K562 (cell line): Measurements from ENCODE around the gene WBP1. TPM values are rescaled to one million over a fixed set of nuclear protein-coding genes. Genes with fewer than 3 reads are reported as not detected.
A peak's percentile ranks its signal among the peaks of the same experiment; 100 is the strongest.

Experiments
- BACH1 ChIP-seq: fragments of 200-800 bp; sonication (Bioruptor generic); IDR thresholded peaks from 2 replicates; pipeline ENCODE4 v1.6.1; 2016; ENCODE audit warnings: missing genetic modification characterization, missing compliant biosample characterization
- CEBPG ChIP-seq, 3 experiments: fragments of 200-800 bp in 1 of 3; sonication (Bioruptor generic) in 1 of 3; sonication (generic) in 1 of 3; formaldehyde crosslinking in 1 of 3; IDR thresholded peaks in 2 of 3; conservative IDR thresholded peaks in 1 of 3; 2 replicates each; pipeline versions ENCODE4 v1.6.1 to v1.8.0; 2016 to 2022; ENCODE audit warnings: missing compliant biosample characterization in 2 of 3, missing genetic modification characterization in 2 of 3, mild to moderate bottlenecking in 1 of 3, missing genetic modification reagents in 1 of 3
- HMGXB4 ChIP-seq: sonication (generic); formaldehyde crosslinking; IDR thresholded peaks from 2 replicates; pipeline ENCODE4 v1.8.1; 2023; ENCODE audit warnings: mild to moderate bottlenecking, missing genetic modification reagents
- HOXB6 ChIP-seq: fragments of 250-450 bp; sonication (Bioruptor Pico); IDR thresholded peaks from 2 replicates; pipeline ENCODE4 v1.5.1; 2022; ENCODE audit warnings: mild to moderate bottlenecking, borderline replicate concordance
- KLF1 ChIP-seq: fragments of 450-650 bp; IDR thresholded peaks from 2 replicates; pipeline ENCODE4 v1.6.1; 2016; ENCODE audit warnings: missing genetic modification characterization, missing compliant biosample characterization
- PURB ChIP-seq: sonication (generic); formaldehyde crosslinking; IDR thresholded peaks from 2 replicates; pipeline ENCODE4 v1.9.0; 2021; ENCODE audit warnings: low read depth, mild to moderate bottlenecking, missing genetic modification reagents
- XRCC5 ChIP-seq: fragments of 200-400 bp; formaldehyde crosslinking; IDR thresholded peaks from 2 replicates; pipeline ENCODE4 v1.6.1; 2017; ENCODE audit warnings: low read depth, mild to moderate bottlenecking, low read length
- ZNF224 ChIP-seq: sonication (generic); formaldehyde crosslinking; IDR thresholded peaks from 2 replicates; pipeline ENCODE4 v1.8.0; 2022; ENCODE audit warnings: mild to moderate bottlenecking, missing genetic modification reagents
- polyA plus RNA-seq, 8 experiments: library from polyadenylated mRNA; depleted of rRNA in 4 of 8; stranded (reverse) in 5 of 8; unstranded in 3 of 8; fragments of >200 nt; fragmentation: Nextera tagmentation in 2 of 8; fragmentation: Illumina TruSeq in 1 of 8; extraction: Ambion mirVana in 2 of 8; extraction: Trizol in 1 of 8; gene quantifications; 2 replicates each; pipeline versions ENCODE4 v1.2.1 to v1.2.3, GENCODE V29; 2011 to 2014; ENCODE audit warnings: inconsistent platforms in 1 of 8, missing spikeins in 1 of 8
- total RNA-seq, 7 experiments: library from RNA; depleted of rRNA in 6 of 7; stranded (reverse); fragments of >200 nt in 6 of 7; fragmentation: Illumina TruSeq in 2 of 7; extraction: Trizol in 2 of 7; gene quantifications; 2 replicates each; pipeline versions ENCODE4 v1.2.1 to v1.2.3, GENCODE V29; 2011 to 2021; ENCODE audit warnings: low replicate concordance in 1 of 7
- TF ChIP-seq, protein P1 (sequence below): fragments of 150-350 bp; conservative IDR thresholded peaks from 2 replicates; pipeline ENCODE4 v1.6.1; 2014; ENCODE audit warnings: low read length
- TF ChIP-seq, protein P2 (sequence below): fragments of 200-600 bp; sonication (generic); IDR thresholded peaks from one replicate; pipeline ENCODE4 v1.6.1; 2012; ENCODE audit warnings: mild to moderate bottlenecking, low read depth, low read length, inconsistent platforms

WBP1 gene
- total and polyA plus RNA-seq, 9 of the 15 experiments (the other 6 are each of a cell fraction or from before 2014, with no cell fraction given): 1.9 to 27.7 (median 14.2) TPM

- TF ChIP-seq XRCC5 (no peak), HMGXB4 (CRISPR knock-in tag) (peak; percentile 51; the same call in 1 of the 2 replicates), PURB (no peak), CEBPG (CRISPR knock-in tag; IDR thresholded peaks at IDR 0.05) (no peak), CEBPG (tag; conservative IDR thresholded peaks at IDR 0.05 in 1 of 2, IDR thresholded peaks at IDR 0.05 in 1 of 2) (no peak), KLF1 (peak; percentile 62), ZNF224 (CRISPR knock-in tag) (no peak), HOXB6 (CRISPR knock-in tag) (no peak), BACH1 (tag) (no peak)
- TF ChIP-seq, protein P1, sequence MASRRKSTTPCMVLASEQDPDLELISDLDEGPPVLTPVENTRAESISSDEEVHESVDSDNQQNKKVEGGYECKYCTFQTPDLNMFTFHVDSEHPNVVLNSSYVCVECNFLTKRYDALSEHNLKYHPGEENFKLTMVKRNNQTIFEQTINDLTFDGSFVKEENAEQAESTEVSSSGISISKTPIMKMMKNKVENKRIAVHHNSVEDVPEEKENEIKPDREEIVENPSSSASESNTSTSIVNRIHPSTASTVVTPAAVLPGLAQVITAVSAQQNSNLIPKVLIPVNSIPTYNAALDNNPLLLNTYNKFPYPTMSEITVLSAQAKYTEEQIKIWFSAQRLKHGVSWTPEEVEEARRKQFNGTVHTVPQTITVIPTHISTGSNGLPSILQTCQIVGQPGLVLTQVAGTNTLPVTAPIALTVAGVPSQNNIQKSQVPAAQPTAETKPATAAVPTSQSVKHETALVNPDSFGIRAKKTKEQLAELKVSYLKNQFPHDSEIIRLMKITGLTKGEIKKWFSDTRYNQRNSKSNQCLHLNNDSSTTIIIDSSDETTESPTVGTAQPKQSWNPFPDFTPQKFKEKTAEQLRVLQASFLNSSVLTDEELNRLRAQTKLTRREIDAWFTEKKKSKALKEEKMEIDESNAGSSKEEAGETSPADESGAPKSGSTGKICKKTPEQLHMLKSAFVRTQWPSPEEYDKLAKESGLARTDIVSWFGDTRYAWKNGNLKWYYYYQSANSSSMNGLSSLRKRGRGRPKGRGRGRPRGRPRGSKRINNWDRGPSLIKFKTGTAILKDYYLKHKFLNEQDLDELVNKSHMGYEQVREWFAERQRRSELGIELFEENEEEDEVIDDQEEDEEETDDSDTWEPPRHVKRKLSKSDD: 0 out of 2 replicates have a peak, but pooled peaks have one; percentile 65
- TF ChIP-seq, protein P2, sequence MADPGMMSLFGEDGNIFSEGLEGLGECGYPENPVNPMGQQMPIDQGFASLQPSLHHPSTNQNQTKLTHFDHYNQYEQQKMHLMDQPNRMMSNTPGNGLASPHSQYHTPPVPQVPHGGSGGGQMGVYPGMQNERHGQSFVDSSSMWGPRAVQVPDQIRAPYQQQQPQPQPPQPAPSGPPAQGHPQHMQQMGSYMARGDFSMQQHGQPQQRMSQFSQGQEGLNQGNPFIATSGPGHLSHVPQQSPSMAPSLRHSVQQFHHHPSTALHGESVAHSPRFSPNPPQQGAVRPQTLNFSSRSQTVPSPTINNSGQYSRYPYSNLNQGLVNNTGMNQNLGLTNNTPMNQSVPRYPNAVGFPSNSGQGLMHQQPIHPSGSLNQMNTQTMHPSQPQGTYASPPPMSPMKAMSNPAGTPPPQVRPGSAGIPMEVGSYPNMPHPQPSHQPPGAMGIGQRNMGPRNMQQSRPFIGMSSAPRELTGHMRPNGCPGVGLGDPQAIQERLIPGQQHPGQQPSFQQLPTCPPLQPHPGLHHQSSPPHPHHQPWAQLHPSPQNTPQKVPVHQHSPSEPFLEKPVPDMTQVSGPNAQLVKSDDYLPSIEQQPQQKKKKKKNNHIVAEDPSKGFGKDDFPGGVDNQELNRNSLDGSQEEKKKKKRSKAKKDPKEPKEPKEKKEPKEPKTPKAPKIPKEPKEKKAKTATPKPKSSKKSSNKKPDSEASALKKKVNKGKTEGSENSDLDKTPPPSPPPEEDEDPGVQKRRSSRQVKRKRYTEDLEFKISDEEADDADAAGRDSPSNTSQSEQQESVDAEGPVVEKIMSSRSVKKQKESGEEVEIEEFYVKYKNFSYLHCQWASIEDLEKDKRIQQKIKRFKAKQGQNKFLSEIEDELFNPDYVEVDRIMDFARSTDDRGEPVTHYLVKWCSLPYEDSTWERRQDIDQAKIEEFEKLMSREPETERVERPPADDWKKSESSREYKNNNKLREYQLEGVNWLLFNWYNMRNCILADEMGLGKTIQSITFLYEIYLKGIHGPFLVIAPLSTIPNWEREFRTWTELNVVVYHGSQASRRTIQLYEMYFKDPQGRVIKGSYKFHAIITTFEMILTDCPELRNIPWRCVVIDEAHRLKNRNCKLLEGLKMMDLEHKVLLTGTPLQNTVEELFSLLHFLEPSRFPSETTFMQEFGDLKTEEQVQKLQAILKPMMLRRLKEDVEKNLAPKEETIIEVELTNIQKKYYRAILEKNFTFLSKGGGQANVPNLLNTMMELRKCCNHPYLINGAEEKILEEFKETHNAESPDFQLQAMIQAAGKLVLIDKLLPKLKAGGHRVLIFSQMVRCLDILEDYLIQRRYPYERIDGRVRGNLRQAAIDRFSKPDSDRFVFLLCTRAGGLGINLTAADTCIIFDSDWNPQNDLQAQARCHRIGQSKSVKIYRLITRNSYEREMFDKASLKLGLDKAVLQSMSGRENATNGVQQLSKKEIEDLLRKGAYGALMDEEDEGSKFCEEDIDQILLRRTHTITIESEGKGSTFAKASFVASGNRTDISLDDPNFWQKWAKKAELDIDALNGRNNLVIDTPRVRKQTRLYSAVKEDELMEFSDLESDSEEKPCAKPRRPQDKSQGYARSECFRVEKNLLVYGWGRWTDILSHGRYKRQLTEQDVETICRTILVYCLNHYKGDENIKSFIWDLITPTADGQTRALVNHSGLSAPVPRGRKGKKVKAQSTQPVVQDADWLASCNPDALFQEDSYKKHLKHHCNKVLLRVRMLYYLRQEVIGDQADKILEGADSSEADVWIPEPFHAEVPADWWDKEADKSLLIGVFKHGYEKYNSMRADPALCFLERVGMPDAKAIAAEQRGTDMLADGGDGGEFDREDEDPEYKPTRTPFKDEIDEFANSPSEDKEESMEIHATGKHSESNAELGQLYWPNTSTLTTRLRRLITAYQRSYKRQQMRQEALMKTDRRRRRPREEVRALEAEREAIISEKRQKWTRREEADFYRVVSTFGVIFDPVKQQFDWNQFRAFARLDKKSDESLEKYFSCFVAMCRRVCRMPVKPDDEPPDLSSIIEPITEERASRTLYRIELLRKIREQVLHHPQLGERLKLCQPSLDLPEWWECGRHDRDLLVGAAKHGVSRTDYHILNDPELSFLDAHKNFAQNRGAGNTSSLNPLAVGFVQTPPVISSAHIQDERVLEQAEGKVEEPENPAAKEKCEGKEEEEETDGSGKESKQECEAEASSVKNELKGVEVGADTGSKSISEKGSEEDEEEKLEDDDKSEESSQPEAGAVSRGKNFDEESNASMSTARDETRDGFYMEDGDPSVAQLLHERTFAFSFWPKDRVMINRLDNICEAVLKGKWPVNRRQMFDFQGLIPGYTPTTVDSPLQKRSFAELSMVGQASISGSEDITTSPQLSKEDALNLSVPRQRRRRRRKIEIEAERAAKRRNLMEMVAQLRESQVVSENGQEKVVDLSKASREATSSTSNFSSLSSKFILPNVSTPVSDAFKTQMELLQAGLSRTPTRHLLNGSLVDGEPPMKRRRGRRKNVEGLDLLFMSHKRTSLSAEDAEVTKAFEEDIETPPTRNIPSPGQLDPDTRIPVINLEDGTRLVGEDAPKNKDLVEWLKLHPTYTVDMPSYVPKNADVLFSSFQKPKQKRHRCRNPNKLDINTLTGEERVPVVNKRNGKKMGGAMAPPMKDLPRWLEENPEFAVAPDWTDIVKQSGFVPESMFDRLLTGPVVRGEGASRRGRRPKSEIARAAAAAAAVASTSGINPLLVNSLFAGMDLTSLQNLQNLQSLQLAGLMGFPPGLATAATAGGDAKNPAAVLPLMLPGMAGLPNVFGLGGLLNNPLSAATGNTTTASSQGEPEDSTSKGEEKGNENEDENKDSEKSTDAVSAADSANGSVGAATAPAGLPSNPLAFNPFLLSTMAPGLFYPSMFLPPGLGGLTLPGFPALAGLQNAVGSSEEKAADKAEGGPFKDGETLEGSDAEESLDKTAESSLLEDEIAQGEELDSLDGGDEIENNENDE: no peak
Observed at GRCh38 chr2:74502720-74503505, 44.7 kb downstream of the WBP1 start (continued).
